SU-DHL-6 (cell line): ENCODE results near the gene CNPY4.

ENCODE experiments used
- H2AFZ ChIP-seq: fragments of 200-600 bp; sonication (generic); 2 replicates; pipeline ENCODE4 v1.6.1; 2014; ENCODE audit warnings: low read depth, mild to moderate bottlenecking, moderate library complexity, mixed read lengths, antibody characterized with exemption, low read length; ENCODE audit not compliant: severe bottlenecking
- H3F3A ChIP-seq: fragments of 200-600 bp; shearing (Covaris generic); 2 replicates; pipeline ENCODE4 v1.6.0; 2016; ENCODE audit warnings: antibody characterized with exemption, mild to moderate bottlenecking; ENCODE audit not compliant: insufficient read depth
- H3K27ac ChIP-seq: fragments of 200-600 bp; sonication (generic); 2 replicates; pipeline ENCODE4 v1.5.1; 2016; ENCODE audit warnings: low read depth, mild to moderate bottlenecking, low read length, moderate library complexity, mixed read lengths
- H3K27me3 ChIP-seq: fragments of 200-600 bp; sonication (generic), shearing (Covaris generic); 2 replicates; pipeline ENCODE4 v1.6.0; 2014; ENCODE audit warnings: mild to moderate bottlenecking, low read length
- H3K36me3 ChIP-seq: fragments of 200-600 bp; sonication (generic); 2 replicates; pipeline ENCODE4 v1.6.1; 2014; ENCODE audit warnings: mild to moderate bottlenecking, low read length, mixed read lengths
- H3K4me2 ChIP-seq: fragments of 300-600, 200-600 bp; shearing (Covaris generic), sonication (generic); 2 replicates; pipeline ENCODE4 v1.6.0; 2014; ENCODE audit warnings: low read length, low read depth, mild to moderate bottlenecking; ENCODE audit not compliant: poor library complexity, severe bottlenecking
- H3K4me3 ChIP-seq: fragments of 200-600 bp; sonication (generic); 2 replicates; pipeline ENCODE4 v1.5.1; 2014; ENCODE audit warnings: antibody characterized with exemption, low read length, mild to moderate bottlenecking, mixed read lengths; ENCODE audit not compliant: insufficient read depth, poor library complexity, severe bottlenecking
- H3K79me2 ChIP-seq: fragments of 200-600 bp; sonication (generic); 2 replicates; pipeline ENCODE4 v1.6.1; 2014; ENCODE audit warnings: mild to moderate bottlenecking, low read length, moderate library complexity; ENCODE audit not compliant: insufficient read depth
- H3K9ac ChIP-seq: fragments of 200-600 bp; sonication (generic); 2 replicates; pipeline ENCODE4 v1.7.0; 2014; ENCODE audit warnings: mild to moderate bottlenecking, low read length
- H3K9me2 ChIP-seq: fragments of 200-600 bp; sonication (generic); replicated peaks from 2 replicates; pipeline ENCODE4 v1.6.1; 2014; ENCODE audit warnings: low read length; ENCODE audit not compliant: insufficient read depth
- H3K9me3 ChIP-seq: fragments of 200-600 bp; sonication (generic); 2 replicates; pipeline ENCODE4 v1.6.1; 2014; ENCODE audit warnings: low read length, mixed read lengths; ENCODE audit not compliant: insufficient read depth
- H4K20me1 ChIP-seq: fragments of 200-600 bp; sonication (generic); 2 replicates; pipeline ENCODE4 v1.6.1; 2014; ENCODE audit warnings: low read depth, mild to moderate bottlenecking, antibody characterized with exemption, low read length, moderate library complexity, mixed read lengths
- EZH2phosphoT487 ChIP-seq: fragments of 200-600 bp; sonication (generic), shearing (Covaris generic); conservative IDR thresholded peaks from 2 replicates; pipeline ENCODE4 v1.6.1; 2018; ENCODE audit warnings: mild to moderate bottlenecking, antibody characterized with exemption, low read length, moderate library complexity, mixed read lengths
- TF ChIP-seq, protein P1 (sequence below): fragments of 200-600 bp; sonication (generic); IDR thresholded peaks from one replicate; pipeline ENCODE4 v1.5.1; 2017; ENCODE audit warnings: antibody characterized with exemption, mild to moderate bottlenecking, low read length, moderate library complexity; ENCODE audit not compliant: insufficient read depth, poor library complexity, severe bottlenecking

CNPY4 gene

DNA sequence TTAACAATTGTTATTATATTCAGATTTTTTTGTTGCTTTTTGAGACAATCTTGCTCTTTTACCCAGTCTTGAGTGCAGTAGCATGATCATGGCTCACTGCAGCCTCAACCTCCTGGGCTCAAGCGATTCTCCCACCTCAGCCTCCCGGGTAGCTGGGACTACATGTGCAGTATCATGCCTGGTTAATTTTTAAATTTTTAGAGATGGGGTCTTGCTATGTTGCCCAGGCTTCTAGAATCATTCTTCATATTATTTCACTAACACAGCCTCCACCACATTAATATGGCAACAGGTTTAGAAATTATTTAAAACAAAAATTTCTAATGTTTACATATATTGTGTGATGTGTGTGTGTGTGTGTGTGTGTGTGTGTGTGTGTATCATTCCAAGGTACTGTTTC is 27.8 kb downstream of the CNPY4 start:
- Histone ChIP-seq H4K20me1 (no peaks in the 10 kb centered on the region), H3K4me3 (no peak overlapping the region), H2AFZ (no peak overlapping the region), H3K9ac (no peak overlapping the region), H3K36me3 (no peaks in the 10 kb centered on the region), H3K9me3 (no peaks in the 10 kb centered on the region), H3K27ac (no peak overlapping the region), H3K27me3 (no peaks in the 10 kb centered on the region), H3K79me2 (peaks cover 21% of the 10 kb centered on the region), H3K4me2 (no peak overlapping the region), H3F3A (peaks cover 16% of the 10 kb centered on the region), H3K9me2 (no peaks in the 10 kb centered on the region)
- TF ChIP-seq, protein P1, sequence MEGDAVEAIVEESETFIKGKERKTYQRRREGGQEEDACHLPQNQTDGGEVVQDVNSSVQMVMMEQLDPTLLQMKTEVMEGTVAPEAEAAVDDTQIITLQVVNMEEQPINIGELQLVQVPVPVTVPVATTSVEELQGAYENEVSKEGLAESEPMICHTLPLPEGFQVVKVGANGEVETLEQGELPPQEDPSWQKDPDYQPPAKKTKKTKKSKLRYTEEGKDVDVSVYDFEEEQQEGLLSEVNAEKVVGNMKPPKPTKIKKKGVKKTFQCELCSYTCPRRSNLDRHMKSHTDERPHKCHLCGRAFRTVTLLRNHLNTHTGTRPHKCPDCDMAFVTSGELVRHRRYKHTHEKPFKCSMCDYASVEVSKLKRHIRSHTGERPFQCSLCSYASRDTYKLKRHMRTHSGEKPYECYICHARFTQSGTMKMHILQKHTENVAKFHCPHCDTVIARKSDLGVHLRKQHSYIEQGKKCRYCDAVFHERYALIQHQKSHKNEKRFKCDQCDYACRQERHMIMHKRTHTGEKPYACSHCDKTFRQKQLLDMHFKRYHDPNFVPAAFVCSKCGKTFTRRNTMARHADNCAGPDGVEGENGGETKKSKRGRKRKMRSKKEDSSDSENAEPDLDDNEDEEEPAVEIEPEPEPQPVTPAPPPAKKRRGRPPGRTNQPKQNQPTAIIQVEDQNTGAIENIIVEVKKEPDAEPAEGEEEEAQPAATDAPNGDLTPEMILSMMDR: no peak
- TF ChIP-seq EZH2phosphoT487: no peak

DNA sequence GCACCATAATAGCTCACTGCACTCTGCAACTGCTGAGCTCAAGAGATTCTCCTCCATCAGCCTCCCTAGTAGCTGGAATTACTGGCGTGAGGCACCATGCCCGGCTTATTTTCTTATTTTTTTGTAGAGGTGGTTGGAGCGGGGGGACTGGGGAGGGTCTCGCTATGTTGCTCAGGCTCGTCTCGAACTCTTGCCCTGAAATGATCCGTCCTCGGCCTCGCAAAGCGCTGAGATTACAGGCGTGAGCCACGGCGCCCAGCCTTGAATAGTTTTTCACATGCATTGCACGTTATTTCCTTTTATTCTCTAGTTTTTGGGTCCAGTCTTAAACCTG is 28.8 kb downstream of the CNPY4 start:
- Histone ChIP-seq H3F3A (peaks cover 24% of the 10 kb centered on the region), H3K36me3 (no peaks in the 10 kb centered on the region), H3K4me2 (peak overlapping the region; percentile 71), H4K20me1 (no peaks in the 10 kb centered on the region), H2AFZ (peak overlapping the region; percentile 72), H3K27ac (peak overlapping the region; percentile 57), H3K79me2 (peaks cover 21% of the 10 kb centered on the region), H3K9me3 (no peaks in the 10 kb centered on the region), H3K4me3 (peak overlapping the region; percentile 50), H3K9ac (peak overlapping the region; percentile 61), H3K27me3 (no peaks in the 10 kb centered on the region), H3K9me2 (no peaks in the 10 kb centered on the region)
- TF ChIP-seq EZH2phosphoT487: no peak
- TF ChIP-seq, protein P1: no peak

DNA sequence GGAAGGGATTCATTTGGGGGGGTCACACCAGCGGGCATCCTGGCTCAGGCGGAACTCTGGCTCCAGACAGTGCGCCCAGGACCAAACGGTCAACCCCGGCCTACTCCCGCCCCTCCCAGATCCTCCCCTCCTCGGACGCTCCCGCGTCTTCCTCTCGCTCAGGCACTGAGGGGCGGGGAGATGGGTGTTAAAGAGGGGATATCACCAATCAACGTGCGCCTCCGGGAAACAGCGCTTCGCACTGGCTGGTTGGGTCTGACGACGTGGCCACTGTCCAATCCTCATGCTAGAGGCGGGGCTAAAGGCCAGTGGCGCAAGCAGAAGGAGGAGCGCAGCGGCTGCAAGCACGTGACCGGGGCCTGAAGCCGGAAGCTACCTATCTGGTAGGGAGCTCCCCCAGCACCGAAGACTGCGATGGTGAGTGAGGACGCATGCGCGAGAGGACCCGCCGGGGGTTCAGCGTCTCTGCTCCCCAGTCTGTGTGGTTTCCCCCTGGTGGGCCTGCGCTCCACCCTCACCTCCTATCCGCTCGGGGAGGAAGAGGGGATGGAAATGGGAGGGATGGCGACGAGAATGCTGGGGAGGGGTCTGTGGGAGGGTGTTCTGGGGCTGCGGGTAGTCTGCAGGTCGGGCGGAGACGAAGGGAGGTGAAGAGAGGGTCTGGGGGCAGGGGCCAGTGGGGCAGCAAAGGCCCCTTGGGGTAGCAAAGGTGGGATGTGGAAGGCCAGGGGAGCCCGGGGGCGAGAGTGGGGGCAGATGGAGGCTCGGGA is 29.3 kb downstream of the CNPY4 start, which contains the start of gene LAMTOR4:
Gene LAMTOR4 (plus strand): TSS at position 360 of the 770 bp plus-strand sequence. CDS start 55 bp downstream, at position 415.
- Histone ChIP-seq H3K27ac (peak within 1 kb of the TSS; percentile 78), H3K27me3 (no peaks in the 10 kb centered on the region), H3K9me3 (no peaks in the 10 kb centered on the region), H3K4me2 (peak within 1 kb of the TSS; percentile 86), H3K4me3 (peak within 1 kb of the TSS; percentile 84), H4K20me1 (no peaks in the 10 kb centered on the region), H2AFZ (peak within 1 kb of the TSS; percentile 72), H3K36me3 (no peaks in the 10 kb centered on the region), H3K9ac (peak within 1 kb of the TSS; percentile 95), H3K9me2 (no peaks in the 10 kb centered on the region), H3K79me2 (peaks cover 21% of the 10 kb centered on the region), H3F3A (peaks cover 30% of the 10 kb centered on the region)
- TF ChIP-seq, protein P1: peak; percentile 10
- no peak for TF ChIP-seq EZH2phosphoT487
